Mammary epithelial cell (primary cell): ENCODE data around the gene TFDP2.

Experiments
- CTCF ChIP-seq, 2 donors: IDR thresholded peaks in 1 of 2; conservative IDR thresholded peaks in 1 of 2; 2 replicates each; pipeline ENCODE4 v1.5.1; 2011 to 2012; ENCODE audit warnings: inconsistent platforms in 2 of 2, low read length in 2 of 2, mild to moderate bottlenecking in 2 of 2, control low read depth in 1 of 2, low read depth in 1 of 2; ENCODE audit not compliant: insufficient read depth in 1 of 2; ENCODE audit errors: extremely low read depth in 1 of 2
- EZH2 ChIP-seq: IDR thresholded peaks from 2 replicates; pipeline ENCODE4 v1.6.1; 2012; ENCODE audit warnings: low read length, inconsistent platforms, borderline replicate concordance

GRCh38 chr3:141901914-141902313 is 247.4 kb downstream of the TFDP2 start:
- TF ChIP-seq CTCF (conservative IDR thresholded peaks at IDR 0.05 in 1 of 2, IDR thresholded peaks at IDR 0.05 in 1 of 2; ENCODE audit: extremely low read depth in 1 of 2, insufficient read depth in 1 of 2, low read depth in 1 of 2, low read length in 2 of 2) (no peak), EZH2 (no peak)
